ENCODE data around the gene RBM33.
A peak's percentile ranks its signal among the peaks of the same experiment; 100 is the strongest.

The RBM33 gene

DNA sequence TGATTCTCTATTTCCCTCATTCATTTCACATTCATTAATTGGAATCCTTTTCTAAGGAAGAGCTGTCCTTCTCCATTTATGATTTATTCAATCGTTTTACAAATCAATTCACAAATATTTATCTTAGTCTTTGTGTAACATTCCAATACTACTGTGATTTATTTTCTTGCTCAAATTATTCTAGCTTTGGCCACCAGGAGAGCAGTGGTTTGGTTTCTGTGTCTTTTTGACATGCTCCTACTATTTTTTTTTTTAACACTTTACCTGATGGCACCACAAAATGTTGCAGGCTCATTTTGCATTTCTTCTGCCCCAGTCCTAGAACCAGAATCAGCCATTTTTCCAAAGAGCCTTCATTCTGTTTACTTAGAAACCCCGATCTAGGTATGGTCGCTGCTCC, 13.3 kb upstream of the RBM33 start:
- DNase-seq = no peak

GRCh38 chr7:155635817-155636216, 8.6 kb upstream of the RBM33 start:
- no peak for DNase-seq

DNA sequence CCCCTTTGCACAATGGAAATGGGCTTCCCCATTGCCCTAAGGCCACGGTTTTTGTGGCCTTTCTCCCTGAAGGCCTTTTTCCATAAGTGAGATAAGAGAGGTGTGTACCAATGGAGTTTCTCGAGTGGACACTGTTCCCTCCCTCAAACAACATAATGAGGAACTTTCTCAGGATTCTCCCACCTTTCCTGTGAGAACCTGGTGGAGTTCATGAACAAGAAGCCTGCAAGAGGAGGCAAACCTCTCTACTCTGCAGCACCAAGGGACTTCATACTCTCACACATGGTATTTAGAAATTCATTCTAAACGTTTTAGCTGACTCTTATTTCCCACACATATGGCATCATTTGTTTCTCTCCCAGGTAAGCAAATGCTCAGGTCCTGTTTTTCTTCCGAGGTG, 7.3 kb upstream of the RBM33 start:
- DNase-seq = no peak

DNA sequence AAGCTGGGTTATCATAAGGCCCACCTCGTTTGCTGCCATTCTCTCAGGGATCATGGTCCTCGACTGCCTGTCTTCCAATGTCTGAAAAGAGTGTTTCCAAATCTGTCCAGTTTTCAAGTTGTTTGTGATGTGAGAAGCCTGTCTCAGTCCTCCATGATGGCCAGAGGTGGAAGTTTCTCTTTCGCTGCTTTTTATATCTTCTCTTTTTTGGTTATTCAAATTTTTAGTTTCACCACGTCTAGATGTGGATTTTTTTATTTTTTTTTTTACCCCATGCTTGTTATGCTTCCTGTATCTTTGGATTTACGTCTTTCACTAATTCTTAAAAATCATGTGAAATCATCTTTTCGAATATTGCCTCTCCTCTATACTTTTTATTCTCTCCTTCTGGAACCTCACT, 6.1 kb upstream of the RBM33 start:
- no peak for DNase-seq

DNA sequence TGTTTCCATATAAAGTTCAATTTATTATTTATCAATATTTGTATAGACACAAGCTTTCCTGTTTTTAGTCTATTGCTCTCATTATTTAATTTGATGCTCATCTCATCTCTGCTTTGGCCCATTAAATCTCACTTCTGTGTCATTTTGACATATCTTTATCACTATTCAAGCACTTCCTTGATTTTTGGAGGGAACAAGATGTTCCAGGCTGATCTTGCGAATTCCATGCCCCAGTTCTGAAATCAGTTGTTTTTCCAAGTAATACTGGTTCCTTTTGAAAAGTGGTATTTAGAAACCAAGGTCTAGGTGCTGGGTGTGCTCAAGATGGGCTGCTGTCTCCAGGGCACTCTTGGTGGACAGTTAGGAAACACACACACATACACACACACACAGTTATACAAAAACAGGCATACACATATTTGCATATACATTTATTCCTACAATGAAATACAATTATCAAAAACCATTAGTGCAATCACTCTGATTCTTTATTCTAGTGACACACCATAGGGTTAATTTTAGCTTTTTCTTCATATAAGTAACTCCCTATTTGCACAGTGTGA, 4.4 kb upstream of the RBM33 start:
- no peak for DNase-seq

GRCh38 chr7:155640629-155641028, 3.8 kb upstream of the RBM33 start:
- no peak for DNase-seq

DNA sequence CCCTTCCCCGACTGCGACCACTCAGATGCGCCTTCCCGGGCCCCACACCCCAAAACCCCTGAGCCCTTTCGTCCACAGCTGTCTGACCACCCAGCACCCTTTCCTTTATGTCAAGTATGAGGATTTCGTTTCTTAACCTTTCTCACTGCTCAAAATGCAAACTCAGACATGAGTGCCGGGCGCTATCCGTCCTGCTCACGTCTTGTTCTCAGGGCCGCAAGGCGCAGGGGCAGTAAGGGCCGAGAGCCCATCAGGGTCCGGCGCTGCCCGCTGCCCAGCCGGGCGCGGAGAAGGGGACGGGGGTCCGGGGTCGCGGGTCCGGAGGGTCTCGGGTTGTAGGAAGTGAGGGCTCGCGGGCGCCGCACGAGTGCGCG, 670 bp upstream of the RBM33 start:
- no peak for DNase-seq

- peak; percentile 82 for DNase-seq
Observed at GRCh38 chr7:155644971-155645509, 579 bp downstream of the RBM33 start.

- DNase-seq = no peak
Observed at GRCh38 chr7:155645662-155646061, 1.2 kb downstream of the RBM33 start.

DNA sequence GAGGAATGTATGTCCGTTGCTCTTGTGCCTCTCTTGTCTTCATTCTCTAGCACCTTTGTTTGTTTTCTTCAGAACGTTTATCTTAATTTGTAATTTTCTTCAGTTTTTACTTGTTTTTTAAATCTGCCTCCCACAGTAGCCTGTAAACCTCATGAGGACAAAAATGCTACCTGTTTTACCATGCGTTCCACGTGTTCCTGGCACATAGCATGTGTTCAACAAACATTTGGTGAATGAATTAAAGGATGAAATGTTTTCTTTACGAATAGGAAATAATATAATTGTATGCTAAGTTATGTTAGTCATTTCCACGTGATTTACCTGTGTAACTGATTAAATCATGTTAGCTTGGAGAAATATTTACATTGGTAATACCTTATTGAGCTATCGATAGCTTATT, 2.2 kb downstream of the RBM33 start:
- no peak for DNase-seq

DNA sequence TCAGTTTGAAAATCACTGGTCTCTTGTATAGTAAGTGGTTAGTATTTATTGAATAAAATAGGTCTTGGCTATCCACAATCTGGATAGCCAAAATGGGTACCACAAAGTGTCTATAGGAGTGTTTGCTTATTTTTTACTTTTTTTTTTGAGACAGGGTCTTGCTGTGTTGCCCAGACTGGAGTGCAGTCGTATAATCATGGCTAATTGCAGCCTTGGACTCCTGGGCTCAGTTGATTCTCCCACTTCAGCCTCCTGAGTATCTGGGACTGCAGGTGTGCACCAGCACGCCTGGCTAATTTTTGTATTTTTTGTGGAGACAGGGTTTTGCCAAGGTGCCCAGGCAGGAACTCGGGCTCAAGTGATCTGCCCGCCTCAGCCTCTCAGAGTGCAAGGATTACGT, 2.8 kb downstream of the RBM33 start:
- no peak for DNase-seq

GRCh38 chr7:155647734-155648133, 3.3 kb downstream of the RBM33 start:
- no peak for DNase-seq

DNA sequence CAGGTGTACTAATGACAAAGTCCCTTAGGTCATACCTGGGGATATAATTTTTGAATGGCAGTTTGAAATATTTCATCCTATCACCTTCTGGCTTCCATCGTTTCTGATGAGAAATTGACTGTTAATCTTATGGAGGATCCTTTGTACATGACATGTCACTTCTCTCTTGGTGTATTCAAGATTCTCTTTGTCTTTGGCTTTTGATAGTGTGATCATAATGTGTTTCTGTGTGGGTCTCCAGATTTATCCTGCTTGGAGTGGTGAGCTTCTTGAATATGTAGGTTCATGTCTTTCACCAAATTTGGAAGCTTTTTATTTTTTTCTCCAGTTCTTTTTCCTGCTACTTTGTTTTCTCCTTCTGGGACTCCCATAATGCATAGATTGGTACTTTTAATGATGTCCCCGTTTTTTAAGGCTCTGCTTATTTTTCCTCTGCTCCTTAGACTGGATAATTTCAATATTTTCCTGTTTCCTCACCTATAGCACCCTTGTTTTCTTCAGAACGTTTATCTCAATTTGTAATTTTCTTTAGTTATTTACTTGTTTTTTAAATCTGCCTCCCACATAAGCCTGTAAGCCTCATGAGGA, 4.4 kb downstream of the RBM33 start:
- no peak for DNase-seq

DNA sequence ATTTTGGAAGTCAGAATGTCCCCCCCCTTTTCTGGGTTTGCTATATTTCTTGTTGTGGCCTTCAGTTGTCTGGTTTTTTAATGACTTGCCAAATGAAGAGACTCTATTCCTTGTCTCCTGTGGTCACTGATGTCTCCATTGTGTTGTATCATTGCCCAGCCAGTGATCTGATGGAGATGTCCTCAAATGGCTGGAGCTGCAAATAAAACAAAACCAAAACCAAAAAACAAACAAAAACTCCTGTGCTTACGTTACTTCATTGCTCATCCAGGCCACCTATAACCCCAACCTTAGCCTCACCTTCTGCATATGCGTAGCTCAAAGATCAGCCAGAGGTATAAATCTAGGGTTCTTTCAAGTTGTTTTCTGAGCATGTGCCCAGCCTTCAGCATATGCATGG, 5.1 kb downstream of the RBM33 start:
- DNase-seq = no peak

- DNase-seq = no peak
Observed at GRCh38 chr7:155652156-155653114, 8.0 kb downstream of the RBM33 start.

- no peak for DNase-seq
Observed at GRCh38 chr7:155653803-155654202, 9.3 kb downstream of the RBM33 start.

DNA sequence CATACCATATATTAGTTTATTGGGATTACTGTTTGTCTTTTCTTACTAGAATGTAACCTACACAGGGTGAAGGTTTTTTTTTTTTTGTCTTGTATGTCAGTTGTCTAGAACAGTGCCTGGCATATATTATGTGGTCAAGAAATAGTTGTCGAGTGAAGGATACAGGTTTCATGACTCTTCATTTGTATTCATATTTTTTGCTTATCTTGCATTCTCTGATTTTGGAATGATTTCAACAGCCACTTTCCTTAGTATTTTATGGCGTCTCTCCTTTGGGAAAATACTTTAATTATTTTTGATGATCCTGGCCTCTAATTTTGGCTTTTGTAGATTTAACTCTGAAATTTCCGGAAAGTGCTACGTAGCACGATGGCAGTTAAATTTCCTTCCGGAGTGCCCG, 12.4 kb downstream of the RBM33 start:
- no peak for DNase-seq

GRCh38 chr7:155660059-155660757, 15.7 kb downstream of the RBM33 start:
- no peak for DNase-seq

DNA sequence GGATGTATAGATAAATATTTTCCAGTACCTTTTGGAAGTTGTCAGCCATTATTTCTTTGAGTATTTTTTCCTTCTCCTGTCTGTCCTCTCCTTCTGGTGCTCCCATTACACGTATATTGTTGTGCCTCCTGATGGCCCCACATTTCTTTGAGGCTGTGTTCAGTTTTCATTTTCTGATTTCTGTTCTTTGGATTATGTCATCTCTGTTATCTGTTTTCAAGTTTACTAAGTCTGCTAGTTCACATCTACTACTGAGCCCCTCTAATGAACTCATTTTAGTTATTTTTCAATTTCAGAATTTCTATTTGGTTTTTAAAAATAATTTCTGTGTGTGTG, 16.3 kb downstream of the RBM33 start:
- DNase-seq = no peak

- DNase-seq = no peak
Observed at GRCh38 chr7:155662343-155663043, 18.0 kb downstream of the RBM33 start.

DNA sequence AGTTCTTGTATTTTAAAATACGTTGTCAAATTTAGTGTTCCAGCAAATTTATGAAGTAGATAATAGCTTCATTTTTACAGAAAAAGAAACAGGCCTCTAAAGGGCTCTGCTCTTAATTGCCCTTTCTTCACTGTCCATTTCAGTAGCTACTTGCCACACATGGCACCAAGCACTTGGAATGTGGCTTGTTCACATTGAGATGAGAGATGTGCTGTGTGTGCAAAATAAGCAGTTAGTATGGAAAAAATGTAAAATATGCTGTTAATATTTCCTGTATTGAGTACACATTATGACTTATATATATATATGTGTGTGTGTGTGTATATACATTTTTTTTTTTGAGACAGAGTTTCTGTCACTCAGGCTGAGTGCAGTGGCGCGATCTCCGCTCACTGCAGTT, 19.5 kb downstream of the RBM33 start:
- no peak for DNase-seq

GRCh38 chr7:155665079-155665956, 20.9 kb downstream of the RBM33 start:
- no peak for DNase-seq
